HG03139 (cell line): ENCODE results near the gene GOLGA8G.
"Not testable (repeated sequence)": the region's sequence is repeated elsewhere in the genome, so short reads cannot be mapped to it uniquely, and the experiment has no call there.

ENCODE experiments used
- ATAC-seq: cut with Tn5 transposase; IDR thresholded peaks from one replicate; pipeline ENCODE4 v1.9.1; 2021; ENCODE audit not compliant: unreplicated experiment

GOLGA8G gene, protein sequence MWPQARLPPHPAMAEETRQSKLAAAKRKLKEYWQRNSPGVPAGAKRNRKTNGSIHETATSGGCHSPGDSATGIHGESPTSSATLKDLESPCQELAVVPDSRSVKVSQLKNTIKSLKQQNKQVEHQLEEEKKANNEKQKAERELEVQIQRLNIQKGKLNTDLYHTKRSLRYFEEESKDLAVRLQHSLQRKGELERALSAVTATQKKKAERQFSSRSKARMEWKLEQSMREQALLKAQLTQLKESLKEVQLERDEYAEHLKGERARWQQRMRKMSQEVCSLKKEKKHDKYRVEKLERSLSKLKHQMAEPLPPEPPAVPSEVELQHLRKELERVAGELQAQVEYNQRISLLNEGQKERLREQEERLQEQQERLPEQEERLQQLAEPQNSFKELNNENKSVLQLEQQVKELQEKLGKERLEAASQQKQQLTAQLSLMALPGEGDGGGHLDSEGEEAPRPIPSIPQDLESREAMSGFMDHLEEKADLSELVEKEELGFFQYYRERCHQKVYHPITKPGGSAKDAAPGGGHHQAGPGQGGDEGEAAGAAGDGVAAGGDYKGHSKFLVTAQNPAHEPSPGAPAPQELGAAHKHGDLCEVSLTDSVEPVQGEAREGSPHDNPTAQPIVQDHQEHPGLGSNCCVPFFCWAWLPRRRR

DNA sequence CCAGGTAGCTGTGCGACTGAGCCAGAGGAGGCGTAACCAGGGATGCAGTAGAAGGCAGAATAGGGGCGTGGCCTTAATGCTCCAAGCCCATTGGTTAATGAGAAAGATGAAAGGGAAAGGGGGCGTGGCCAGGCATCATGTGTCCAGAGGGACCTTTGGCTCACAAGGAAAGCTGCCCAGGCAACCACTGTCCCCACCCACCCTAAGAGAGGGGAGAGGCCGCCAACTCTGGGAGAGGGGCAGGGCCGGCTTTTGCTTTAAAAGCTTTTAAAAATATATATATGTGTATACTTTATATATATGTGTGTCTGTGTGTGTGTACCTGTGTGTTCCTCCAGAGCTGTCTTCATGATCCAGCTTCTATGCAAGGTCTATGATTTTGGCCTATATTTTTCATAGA lies at the start of gene GOLGA8G:
Gene GOLGA8G (minus strand): TSS at position 18 of the 400 bp plus-strand sequence. CDS start 62 bp downstream, outside the sequence.
- not testable (repeated sequence) for ATAC-seq

DNA sequence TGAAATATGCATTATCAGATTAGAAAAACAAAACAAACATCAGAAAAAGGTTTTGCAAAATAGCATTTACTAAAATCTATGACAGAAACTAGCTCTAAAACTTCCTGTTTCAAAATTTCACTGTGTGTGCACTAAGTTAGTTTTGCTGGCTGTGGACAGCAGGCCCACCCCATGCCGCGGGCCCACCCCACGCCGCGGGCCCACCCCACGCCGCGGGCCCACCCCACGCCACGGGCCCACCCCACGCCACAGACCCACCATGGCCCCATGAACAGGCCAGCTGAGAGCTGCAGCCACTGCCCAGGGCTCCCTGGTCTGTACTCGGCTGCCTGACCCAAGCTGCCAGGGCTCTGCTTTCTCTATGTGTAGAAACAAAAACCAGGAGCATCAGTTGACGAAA lies 40.6 kb upstream of the GOLGA8G start:
- not testable (repeated sequence) for ATAC-seq

DNA sequence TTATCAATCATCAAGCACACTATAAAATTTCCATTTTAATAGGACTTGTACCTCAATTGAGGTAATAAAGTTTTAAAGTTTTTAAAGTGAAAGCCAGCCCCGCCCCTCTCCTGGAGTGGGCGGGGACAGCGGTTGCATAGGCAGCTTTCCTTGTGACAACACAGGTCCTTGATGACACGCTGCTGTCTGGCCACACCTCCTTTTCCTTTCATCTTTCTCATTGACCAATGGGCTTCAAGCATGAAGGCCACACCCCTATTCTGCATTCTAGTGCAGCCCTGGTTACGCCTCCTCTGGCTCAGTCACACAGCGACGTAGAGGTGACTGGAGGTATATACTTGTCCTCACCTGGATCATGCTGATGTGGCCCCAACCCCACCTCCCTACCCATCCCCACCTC lies 20.5 kb upstream of the GOLGA8G start, which contains the start of gene GOLGA6L25:
Gene GOLGA6L25 (plus strand): TSS at position 301 of the 400 bp plus-strand sequence. CDS start 61 bp downstream, at position 362.
- ATAC-seq: not testable (repeated sequence)

DNA sequence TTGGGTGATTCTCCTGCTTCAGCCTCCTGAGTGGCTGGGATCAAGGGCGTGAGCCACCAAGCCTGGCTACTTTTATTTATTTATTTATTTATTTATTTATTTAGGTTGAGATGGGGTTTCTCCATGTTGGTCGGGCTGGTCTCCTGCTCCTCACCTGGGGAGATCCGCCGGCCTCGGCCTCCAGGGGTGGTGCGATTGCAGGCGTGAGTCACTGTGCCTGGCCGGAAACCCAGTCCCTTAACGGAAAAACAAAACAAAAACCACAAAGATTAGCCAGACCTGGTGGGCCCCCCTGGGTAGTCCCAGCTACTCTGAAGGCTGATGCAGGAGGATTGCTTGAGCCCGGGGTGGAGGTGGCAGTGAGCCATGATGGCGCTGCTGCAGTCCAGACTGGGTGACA lies 17.6 kb downstream of the GOLGA8G start:
- not testable (repeated sequence) for ATAC-seq

DNA sequence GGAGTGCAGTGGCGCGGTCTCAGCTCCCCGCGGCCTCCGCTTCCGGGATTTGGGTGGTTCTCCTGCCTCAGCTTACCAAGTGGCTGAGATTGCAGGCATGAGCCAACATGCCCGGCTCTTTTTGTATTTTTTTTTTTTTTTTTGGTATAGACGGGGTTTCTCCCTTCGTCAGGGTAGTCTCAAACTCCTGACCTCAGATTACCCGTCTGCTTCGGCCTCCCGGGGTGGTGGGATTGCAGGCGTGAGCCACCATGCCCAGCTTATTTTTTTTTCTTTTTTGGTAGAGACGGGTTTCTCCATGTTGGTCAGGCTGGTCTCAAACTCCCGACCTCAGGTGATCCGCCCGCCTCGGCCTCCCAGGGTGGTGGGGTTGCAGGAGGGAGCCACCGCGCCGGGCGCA lies 18.6 kb downstream of the GOLGA8G start:
- not testable (repeated sequence) for ATAC-seq

DNA sequence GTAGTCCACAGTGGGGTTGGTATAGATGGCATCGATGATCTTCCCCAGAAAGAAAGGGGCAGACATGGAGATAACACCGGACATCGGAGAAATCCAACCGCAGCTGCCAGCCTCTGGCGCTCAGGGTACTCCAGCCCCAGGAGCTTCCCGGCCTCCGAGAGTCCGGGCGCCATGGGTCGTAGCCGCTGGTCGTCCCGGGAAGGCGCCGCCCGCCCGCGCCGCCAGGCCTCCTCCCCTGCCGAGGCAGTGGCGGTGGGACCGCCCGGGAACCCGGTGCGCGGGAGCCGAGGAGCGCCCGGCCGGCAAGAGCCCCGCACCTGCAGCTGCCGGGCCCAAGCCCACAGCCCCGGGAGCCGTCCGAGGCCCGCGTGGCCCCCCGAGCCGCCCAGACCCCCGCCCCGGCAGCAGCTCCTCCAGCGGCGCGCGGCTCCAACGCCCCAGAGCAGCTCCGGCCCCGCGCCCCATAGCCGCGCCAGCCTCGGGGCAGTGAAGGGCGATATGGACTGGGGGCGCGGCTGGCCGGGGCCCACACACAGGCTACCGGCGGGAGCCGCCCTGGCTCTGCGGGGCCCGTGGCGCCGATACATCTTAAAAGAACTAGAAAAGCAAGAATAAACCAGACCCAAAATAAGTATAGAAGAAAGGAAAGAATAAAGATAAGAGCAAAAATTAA lies 24.4 kb downstream of the GOLGA8G start:
- not testable (repeated sequence) for ATAC-seq

DNA sequence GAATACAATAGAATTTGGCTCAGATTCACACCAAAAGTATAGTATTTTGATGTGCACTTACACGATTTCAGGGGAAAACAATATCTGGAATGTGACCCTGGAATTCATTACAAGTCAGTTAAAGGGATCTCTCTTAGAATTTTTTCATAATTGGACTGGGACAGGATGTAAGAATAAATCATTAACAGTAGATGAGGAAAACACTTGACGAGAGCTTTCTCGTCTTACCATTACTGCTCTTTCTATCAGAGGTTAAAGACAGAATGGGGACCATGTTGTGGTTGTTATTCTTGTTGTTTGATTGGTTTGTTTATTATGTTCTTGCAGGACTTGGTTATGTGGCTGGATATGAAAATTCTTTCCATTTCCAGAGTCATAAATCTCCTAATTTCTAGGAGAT lies 51.4 kb downstream of the GOLGA8G start:
- not testable (repeated sequence) for ATAC-seq
